GM20000 (cell line): ENCODE data around the gene EHMT2.

Experiments
- DNase-seq: peaks from one replicate; pipeline ENCODE4 v3.0.0; 2012; ENCODE audit warnings: low spot score
- TF ChIP-seq, protein P1 (sequence below): IDR thresholded peaks from 2 replicates; pipeline ENCODE4 v1.5.1; 2012; ENCODE audit warnings: mild to moderate bottlenecking, control low read depth; ENCODE audit errors: extremely low read depth, missing control alignments

Gene EHMT2

DNA sequence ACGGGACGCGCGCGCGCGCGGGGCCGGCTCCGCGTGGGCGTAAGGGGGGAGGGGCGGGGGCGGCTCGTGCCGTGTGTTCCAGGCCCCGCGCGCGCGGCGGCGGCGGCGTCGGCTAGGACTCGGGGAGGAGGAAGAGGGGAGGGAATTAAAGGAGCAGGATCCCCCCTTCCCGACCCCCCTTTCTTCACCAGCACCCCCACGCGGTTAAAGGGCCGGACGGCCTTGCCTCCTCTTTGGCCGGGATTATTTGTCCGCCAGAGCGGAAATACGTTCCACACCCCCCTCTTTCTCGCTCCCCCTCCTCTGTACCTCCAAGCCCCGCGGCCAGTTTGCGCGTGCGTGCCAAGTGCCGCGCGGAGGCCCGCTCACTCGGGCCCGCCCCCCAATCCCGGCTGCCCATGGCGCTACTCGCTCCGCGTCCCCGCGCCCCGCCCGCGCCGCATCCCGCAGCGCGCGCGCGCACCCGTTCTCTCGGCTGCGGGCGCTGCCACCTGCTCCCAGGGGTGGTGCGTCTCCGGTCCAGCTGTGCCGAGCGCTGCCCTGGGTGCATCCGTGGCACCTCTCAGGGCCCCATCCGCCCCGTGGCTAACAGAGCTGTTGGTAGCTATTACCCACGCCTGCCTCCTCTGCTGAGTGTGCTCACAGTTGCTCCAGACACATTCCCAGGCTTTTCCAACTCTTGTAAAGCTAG, 4.6 kb upstream of the EHMT2 start, which contains the start of gene ZBTB12:
Gene ZBTB12, minus strand, starts transcription at position 134 of the 691 bp plus-strand sequence. CDS start 781 bp downstream, outside the sequence.
- TF ChIP-seq, protein P1, sequence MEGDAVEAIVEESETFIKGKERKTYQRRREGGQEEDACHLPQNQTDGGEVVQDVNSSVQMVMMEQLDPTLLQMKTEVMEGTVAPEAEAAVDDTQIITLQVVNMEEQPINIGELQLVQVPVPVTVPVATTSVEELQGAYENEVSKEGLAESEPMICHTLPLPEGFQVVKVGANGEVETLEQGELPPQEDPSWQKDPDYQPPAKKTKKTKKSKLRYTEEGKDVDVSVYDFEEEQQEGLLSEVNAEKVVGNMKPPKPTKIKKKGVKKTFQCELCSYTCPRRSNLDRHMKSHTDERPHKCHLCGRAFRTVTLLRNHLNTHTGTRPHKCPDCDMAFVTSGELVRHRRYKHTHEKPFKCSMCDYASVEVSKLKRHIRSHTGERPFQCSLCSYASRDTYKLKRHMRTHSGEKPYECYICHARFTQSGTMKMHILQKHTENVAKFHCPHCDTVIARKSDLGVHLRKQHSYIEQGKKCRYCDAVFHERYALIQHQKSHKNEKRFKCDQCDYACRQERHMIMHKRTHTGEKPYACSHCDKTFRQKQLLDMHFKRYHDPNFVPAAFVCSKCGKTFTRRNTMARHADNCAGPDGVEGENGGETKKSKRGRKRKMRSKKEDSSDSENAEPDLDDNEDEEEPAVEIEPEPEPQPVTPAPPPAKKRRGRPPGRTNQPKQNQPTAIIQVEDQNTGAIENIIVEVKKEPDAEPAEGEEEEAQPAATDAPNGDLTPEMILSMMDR: no peak
- peak; percentile 98 for DNase-seq

DNA sequence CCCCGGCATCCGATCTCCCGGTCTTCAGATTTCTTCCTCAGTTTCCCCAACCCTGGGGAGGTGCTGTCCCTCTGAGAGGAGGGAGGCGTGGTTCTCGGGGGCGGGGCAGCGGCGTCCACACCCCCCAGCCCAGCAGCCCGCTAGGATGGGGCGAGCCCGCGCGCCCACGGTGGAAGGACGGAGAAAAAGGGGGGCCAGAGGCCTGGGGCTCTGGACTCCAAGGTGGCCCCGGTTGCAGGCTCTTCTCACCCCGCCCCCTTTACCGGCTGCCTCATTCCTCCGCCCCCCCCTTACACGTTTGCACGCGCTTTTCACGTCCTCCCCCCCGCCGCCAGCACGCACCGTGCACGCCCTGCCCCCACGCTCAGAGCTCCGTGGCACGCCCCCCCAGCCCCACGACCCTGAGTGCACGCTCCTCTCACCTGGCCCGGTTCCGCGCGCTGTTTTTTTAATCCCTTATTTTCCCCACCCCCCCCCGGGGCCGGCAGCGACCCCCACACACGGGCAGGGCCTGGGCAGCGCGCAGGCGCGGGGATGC, 4.0 kb upstream of the EHMT2 start:
- peak; percentile 89 for DNase-seq

DNA sequence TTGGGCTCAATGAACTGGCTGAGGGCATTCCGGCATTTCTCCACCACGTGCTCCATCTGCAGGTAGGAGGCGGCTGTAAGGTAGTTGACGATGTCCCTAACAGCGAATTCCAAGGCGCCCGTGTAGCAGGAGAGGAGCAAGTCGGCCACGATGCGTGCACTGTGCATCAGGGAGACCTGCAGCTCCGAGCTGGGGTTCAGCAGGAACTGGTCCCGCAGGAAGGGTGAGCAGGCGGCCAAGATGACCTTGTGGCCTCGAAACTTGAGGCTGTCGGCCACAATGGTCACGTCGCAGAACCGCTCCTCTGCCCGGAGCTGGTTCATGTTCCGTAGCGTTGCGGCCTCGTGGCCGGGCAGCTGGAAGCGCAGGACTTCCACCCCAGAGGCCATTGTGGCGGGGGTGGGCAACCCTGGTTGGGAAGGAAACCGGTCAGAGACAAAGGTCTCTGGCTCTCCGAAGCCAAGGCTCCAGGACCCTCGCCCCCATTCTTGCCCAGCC, 3.5 kb upstream of the EHMT2 start:
- DNase-seq: no peak
- TF ChIP-seq, protein P1: no peak

More for the DNA sequence above, 4.0 kb upstream of the EHMT2 start:
- TF ChIP-seq, protein P1: no peak

DNA sequence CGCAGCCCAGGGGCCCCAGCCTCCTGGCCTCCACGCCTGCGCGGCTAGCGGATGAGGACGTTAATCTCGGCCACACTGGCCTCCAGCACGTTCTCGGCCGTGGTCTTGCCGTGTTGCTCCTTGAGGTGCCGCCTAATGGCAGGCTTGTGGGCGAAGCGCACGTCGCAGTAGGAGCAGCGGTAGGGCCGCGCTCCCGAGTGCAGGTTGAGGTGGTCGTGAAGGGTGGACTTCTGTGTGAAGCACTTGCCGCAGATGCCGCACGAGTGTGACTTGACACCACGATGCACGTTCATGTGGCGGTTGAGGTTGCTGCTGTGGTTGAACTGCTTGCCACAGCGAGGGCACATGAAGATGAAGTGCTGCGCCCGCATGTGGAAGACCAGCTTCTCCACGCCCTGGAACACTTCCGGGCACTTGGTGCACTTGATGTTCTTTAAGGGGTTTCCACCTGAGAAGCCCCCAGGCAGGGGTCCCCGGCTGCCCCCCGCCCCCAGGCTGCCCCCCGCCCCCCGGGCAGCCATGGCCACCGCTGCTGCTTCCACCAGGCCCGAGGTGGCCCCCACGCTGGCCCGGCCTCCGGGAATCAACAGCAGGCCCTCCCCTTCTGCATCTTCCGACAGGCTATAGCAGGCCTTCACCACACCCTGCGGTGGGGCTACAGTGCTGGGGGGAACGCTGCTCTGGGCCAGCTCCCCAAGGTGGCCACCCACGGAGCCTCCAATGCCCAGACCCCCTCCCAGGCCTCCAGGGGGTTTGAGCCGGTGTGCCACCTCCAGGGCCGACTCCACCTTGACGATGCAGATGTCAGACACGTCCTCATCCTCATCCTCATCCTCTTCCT, 2.6 kb upstream of the EHMT2 start:
- DNase-seq: no peak
- TF ChIP-seq, protein P1: no peak

DNA sequence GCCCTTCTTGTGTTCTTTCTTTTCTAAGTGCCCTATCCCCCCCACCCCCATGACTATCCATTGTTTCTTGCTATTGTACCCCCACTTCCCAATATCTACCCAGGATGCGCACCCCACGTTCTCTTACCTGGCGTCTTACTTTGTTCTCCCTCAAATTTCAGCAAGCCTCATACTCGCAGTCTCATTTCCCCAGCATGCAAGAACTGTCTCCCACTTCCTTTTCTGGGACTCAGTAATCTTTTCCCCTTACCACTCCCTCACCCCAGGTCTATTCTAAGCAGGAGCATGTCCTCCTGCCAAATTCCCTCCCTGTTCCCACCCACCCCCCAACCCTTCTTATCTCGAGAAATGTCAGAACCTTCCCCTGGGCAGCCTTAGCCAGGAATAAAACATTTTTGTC, 1.7 kb upstream of the EHMT2 start:
- DNase-seq: no peak
- TF ChIP-seq, protein P1: no peak

DNA sequence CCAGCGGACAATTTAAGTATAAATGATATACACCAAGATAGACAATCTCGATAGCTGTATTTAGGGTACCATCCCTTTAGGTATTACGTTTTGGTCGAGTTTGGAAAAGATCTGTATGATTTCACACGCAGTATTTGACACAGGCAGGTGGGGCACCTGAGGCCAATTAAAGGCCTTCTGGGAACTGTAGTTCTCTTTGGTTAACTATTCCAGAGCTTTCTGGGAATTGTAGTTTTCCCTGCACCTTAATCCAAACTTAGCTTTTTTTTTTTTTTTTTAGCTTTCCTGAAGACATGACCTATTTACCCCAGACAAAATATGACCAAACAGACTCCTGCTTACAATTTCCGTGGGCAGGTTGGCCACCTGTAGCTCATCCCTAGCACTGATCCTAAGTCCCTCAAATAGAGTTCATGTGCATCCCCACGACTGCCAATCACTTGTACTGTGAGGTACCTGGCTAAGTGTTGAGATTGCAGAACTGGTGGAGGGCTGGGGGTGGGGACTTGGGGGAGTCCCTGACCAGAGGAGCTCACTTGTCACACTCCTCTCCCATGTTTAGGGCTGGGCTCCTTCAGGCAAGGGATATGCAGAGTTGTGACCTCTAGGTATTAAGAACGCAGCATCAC, 999 bp upstream of the EHMT2 start:
- TF ChIP-seq, protein P1: no peak
- peak; percentile 69 for DNase-seq
